Activated gamma-delta T cell (primary cell): Measurements from ENCODE around the gene PLCXD1.
A peak's percentile ranks its signal among the peaks of the same experiment; 100 is the strongest.

Experiments used
- DNase-seq: peaks from one replicate; lab custom pipeline; 2025; lab: John Stamatoyannopoulos, UW

PLCXD1 gene

DNA sequence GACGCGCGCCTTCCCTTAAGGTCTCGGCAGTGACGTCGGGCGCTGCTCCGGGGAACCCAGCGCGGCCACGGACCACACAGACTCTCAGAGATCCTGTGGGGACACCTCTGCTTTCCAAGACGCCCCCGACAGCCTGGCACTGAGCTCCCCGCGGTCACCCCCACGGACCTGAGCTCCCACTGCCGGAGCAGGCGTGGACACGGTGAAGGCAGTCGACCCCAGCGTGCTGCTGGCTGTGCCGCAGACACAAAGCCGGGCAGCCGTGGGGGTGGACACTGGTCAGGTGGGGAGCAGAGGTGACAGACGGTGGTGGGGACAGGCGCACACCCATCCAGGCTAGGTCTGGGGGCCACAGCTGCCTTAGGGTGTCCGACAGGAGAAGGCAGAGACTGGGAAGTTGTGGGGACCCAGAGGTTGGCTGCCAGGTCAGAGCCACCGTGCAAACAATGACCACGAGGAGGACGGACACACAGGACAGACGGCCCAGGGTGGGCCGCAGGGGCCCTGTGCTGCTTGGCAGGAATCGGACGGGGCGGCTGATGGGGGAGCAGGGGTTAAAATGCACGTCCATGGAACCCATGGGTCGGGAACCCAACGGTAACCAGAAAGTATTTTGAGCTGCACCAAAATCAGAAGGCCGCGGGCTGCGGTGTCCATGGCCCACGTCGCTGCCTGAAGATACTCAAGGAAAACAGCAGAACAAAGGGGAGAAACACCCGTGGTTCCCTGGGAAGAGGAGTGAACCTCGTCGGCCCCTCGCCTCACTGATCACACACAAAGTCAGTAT lies 54.0 kb downstream of the PLCXD1 start:
- no peak for DNase-seq

DNA sequence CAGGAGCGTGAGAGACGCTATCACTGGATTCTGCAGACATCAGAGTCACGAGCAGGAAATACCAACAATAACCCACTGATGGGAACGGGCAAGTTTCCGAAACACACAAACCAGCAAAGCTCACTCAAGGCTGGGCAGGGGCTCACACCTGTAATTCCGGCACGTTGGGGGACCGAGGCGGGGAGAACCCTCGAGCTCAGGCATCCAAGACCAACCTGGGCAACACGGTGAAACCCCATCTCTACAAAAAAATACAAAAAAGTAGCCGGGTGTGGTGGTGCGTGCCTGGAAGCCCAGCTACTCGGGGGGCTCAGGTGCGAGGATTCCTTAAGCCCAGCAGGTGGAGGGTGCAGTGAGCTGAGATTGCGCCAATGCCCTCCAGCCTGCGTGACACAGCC lies 54.6 kb downstream of the PLCXD1 start:
- no peak for DNase-seq

DNA sequence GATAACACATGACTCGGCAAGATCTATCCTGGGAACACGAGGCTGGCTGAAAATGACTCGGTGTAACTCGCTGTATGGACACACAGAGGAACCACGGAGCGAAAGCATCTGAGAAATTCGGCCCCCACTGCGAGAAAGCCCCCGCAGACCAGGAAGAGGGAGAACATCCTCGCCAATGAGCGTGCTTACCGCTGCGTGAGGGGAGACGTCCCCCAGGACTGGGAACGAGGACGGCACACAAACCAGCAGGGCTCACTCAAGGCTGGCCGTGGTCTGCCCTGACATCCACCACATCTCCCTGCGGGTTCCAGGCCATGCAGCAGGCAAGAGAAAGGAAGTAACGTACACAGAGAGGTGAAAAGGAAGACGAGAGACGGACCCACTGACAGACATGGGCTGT lies 55.0 kb downstream of the PLCXD1 start:
- no peak for DNase-seq

DNA sequence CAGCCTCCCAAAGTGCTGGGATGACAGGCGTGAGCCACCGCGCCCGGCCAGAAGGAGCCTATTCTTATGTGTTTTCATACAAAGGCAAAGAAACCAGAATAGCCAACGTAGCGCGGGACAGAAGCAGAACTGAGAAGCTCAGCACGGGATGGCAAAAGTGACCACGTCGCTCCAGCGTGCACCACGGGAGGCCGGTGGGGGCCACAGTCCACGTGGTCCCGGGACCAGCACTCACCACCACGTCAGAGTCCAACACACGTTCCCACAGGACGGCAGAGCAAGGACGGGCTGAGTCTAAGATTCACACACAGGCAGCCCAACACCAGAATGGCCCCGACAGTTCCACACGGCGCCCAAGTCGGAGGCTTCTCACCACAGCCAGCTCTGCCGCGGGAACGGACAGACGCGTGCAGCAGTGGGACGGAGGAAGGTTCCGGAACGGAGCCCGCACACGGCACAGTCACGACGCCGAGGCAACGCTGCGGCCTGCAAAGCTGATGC lies 56.2 kb downstream of the PLCXD1 start:
- DNase-seq: no peak

DNA sequence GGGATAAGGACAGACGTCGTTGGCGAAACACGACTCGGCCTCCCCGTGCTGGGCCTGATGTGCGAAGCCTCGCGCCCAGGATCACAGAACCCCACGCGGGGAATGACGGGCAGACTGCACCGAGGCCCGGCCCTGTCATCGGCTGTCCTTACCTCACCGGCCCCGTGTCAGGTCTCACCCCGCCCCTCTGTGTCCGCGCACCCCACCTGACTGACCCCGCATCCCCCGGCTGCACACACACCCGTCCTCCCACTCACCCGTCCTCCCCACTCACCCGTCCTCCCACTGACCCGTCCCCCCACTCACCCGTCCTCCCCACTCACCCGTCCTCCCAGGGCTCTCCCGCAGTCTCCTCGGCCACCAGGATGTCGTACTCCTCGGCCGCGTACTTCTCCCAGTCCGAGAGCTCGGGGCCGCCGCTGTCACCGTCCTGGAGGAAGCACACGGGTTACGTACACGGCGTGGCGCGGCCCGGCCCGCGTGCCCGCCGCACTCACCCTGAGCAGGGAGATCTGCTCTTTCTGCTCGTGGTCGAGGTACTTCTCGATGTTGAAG lies 57.2 kb downstream of the PLCXD1 start:
- no peak for DNase-seq

DNA sequence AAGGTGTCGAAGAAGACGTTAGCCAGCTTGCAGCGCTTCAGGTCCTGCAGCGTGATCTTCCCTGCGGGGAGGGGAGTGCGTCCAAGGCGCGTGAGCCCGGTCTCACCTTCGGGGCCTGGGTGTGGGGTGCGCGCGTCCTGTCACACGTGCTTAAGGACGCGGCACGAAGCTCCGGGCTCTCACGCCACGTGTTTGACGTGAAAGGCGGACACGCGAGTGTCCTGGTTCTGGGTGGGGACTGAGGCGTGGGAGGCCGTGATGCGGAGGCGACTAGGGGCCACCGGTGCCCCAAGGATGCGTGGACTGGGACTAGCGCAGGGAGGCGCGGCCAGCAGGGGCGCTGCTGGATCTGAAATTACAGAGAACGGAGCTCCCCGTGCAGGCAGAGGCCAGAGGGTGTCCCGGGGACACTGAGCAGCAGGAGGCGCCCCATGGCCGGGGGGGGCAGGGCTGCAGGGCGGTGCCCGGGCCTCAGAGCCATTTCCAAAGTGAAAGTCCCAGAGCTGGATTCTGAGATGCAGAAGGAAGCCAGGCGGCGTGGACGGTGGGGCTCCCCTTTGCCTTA lies 57.7 kb downstream of the PLCXD1 start:
- peak; percentile 27 for DNase-seq

DNA sequence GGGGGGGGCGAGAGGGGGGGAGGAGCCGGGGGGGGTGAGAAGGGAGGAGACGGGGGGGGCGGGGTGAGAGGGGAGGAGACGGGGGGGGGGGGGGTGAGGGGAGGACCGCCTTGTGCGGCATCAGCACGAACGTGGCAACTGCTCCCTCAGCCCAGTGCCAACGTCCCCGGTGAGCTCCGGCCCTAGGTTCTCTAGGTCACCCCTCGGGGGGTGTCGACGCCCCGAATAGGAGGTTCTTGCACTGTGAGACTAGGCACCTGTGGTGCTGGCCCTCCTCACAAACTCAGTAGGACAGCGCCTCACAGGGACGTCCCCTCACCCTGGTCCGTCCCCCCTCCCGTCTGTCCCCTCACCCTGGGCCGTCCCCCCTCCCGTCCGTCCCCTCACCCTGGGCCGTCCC lies 58.9 kb downstream of the PLCXD1 start:
- peak; percentile 15 for DNase-seq

DNA sequence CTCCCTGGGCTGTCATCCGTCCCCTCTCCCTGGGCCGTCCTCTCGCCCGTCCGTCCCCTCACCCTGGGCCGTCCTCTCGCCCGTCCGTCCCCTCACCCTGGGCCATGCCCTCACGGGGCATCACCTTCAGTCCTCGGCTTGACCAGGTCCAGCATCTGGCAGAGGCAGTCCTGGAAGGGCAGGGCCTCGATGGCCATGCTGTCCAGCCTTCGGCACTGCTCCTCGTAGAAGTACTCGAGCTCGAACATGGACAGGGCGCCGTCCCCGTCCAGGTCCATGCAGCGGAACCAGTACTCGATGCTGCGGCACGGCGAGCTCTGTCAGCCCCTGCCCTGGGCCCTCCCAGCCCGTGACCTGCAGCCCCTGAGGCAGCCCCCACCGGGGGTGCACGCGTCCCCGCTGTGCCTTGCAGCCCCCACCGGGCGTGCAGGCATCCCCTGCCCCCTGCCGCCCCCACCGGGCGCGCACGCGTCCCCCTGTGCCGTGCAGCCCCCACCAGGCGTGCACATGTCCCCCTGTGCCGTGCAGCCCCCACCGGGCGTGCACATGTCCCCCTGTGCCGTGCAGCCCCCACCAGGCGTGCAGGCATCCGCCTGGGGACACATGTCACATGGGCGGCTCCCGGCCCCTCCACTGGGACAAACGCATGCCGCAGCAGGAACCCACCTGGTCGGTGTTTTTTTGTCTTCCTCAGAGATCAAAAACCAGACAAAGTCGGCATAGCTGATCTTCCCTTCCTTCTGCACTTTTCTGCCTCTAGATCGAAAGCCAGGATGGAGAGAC lies 59.7 kb downstream of the PLCXD1 start:
- peak; percentile 15 for DNase-seq

DNA sequence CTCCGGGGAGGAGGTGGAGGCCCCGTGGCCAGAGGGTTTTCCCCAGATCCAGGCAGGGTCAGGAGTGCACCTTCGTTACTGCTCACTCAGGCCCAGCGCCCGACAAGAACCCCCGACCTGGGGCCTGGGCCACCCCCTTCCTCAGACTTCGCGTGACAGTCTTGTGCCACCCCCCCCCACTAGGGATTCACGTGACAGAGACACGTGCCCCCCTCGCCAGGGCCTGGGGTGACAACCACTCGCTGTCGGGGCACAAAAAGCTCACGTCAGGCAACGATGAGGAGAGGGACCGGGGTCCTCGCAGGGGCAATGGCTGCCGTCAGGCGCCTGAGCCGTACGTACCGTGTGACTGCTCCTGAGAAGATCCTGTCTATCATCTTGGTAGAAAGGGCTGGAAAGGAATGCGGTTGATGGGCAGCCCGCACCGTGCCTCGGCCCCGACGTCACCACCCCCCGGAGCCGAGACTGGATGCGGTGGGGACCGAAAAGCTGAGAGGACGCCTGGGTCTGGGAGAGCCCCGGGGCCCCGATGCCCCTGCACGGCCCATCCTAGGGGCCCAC lies 60.4 kb downstream of the PLCXD1 start:
- no peak for DNase-seq

DNA sequence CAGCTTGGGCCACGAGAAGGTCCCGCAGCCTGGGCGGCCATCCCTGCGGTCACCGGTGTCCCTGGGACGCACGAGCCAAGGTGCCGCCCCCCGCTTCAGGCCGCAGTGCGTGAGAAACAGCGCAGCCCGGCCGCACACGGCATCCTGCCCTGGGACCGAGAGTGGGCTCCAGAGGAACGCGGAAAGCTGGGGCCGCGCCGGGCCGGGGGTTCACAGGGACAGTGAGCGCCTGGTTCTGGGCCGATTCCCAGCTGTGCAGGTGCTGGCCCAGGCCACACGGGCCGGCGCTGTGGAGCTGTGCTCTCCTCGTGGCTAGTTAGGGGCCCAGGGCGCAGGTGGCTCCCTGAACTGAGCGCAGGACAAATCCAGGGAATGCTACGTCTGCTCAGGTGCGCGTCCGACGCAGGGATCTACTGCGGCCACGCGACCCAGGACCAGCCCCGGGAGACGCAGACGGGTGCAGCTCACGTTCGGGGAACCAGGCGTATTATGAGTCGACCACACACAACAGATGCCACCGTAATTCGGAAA lies 63.3 kb downstream of the PLCXD1 start:
- no peak for DNase-seq

DNA sequence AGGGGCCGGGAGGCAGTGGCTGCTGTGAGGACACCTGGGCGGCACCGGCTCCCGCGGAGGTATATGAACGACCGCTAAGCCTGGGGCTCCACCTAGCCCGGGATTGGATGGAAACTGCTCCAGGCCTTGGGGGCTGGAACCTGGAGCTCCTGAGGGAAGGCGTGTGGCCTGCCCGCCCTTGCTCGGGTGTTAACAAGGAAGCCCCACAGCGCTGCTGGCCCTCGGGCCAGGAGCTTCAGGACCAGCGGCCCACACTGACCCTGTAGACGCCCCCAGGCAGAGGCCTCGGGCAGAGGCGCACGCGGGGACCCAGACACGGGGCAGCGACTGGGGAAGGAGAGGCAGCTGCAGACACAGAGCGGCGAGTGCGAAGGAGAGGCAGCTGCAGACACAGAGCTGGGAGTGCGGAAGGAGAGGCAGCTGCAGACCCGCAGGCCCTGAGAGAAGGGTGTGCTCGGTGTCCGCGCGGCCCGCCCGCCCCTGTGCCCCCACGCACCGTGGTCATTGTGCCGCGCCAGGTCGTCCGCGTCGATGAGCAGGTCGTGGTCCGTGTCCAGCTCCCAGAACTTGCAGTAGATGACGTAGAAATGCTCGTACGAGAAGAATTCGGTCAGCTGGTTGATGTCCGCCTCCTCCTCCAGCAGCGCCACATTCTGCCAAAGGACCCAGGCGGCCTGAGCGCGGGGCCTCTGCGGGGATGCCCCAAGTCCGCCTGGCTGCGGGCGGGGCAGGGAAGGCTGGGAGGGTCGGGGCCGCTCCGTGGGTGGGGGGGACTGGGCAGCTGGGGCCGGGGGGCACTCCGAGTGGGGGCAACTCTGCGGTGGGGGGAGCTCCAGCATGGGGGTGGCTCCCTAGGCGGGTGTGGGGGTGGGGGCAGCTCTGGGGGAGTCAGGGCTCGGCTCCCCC lies 64.1 kb downstream of the PLCXD1 start:
- DNase-seq: peak; percentile 15

DNA sequence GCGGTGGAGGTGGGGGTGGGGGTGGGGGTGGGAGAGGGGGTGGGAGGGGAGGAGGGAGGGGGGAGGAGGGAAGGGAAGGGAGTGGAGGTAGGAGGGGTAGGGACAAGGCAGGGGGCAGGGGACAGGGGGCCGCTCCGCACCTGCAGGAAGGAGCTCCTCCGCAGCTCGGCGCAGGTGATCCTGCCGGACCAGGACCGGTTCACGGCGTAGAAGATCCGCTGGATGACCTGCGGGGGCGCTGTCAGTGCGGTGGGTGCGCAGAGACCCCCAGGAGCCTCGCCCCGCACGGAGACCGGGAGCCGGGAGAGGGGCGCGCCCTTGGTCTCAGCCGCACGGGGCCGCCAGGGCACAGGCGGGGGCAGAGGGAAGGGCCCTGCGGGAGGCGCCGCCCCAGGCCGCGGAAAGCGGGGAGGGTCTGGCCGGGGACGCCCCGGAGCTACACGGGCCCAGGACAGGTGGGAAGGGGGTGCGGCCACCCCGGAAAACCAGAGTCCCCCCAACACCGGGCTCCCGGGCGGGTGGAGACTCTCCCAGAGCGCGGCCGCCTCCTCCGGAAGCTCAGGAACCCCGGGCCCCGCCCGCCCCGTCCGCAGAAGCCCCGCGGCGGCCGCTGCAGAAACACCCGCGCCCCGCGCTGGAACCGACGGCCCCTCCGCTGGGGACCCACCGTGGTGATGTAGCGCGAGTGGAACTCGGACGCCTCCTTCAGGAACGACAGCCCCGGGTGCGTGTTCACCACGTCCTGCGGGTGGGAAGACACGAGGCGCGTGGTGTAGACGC lies 65.0 kb downstream of the PLCXD1 start:
- DNase-seq: peak; percentile 17

DNA sequence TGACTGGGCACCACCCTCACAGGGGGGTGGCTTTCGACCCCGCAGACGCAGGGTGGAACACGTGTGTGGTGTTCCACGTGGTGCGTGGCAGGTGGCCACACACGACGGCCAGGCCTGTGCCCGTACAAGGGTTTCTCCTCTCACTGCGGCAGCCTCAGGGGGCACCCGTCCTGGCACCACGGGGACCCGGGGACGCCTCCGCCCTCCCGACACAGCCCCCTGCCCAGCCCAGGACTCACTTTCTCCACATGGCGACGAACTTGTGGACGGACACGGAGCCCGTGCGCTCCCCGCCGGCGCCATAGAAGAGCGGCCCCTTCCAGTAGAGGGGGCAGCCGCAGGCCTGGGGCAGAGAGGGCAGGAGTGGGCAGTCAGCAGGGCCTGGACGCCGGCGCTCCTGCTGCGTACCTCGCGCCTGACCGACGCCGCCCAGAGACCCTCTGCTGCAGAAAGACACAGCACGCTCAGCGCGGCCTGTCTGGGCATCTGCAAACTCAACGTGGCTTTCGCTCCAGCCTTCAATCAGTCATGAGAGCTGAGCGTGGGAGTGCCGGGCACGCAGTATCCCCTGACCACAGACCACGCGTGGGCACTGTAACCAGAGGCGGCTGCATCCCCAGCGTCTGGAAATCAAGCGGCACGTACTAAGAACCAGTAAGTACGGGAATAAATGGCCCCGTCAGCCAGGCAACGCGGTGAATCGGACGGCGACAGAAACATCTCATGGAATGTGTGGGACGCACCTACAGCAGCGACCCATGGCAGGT lies 66.4 kb downstream of the PLCXD1 start:
- DNase-seq: no peak

DNA sequence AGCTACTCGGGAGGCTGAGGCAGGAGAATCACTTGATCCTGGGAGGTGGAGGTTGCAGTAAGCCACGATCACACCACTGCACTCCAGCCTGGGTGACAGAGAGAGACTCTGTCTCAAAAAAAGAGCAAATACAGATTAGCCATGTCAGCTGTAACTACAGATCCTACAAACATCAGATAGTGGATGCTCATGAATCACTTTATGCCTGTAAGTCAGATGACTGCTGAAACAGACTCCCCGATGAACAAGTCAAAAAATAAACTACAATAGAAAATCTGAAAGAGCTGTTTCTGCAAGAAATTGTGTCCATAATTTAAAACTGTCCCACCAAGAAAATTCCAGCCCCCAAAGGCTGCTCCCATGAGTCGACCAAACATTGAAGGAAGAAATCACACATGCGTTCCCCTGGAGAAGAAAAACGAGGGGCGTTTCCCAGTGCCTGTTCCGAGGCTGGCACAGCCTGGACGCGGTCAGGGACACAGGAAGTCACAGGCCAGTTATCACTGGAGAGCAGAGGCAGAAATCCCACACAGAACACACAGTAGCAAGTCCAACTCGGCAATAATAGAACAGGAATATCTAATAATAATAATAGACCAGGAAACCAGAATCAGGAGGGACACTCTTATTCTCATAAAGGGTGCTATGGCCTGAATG lies 67.4 kb downstream of the PLCXD1 start:
- DNase-seq: no peak

DNA sequence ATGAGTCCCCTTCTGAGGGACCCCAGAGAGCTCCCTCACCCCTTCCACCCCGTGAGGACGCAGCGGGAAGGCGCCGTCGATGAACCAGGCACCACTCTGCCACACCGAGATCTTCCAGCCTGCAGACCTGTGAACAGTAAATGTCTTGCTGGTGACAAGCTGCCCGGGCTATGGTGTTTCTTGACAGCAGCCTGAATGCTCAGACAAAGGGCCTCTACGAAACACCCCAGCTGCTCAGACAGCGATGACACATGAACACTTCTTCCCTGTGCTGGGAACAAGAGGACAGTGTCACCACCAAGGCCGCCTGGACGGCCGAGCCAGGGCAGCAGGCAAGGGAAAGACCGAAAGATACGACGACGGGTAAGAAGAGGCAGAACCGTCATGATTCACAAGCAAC lies 68.0 kb downstream of the PLCXD1 start:
- DNase-seq: no peak

DNA sequence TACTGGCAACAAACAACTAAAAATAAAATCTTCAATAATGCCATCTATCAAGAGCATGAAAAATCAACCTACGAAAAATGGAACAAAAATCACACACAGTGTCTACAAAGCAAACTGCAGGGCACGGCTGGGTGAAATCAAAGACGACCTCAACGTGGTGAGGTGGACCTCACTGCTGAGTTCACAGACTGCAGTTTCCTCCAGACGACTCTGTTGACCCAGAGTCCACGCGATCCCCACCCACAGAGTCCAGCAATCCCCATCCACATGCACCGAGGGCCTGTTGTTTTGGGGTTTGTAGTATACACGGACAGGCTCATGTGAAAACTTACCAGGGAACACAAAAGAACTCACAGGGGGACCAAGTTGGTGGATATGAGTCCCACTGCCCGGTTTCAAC lies 68.5 kb downstream of the PLCXD1 start:
- no peak for DNase-seq

DNA sequence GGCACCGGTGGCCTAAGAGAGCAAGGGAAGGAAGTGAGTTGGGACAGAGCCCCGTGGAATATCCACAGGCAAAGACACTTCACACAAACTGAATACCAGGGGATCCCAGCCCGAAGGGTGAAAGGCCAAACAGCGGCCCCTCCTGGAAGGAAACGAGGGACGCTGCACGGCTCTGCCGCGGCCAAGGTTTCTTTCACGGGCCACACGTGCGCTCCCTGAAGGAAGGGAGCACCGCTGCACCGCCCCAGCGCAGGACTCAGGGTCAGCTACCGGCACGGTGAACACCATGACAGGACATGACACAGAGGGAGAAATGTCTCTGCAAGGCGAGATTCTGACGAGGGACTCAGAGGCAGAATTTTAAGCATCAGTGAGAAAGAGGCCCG lies 69.0 kb downstream of the PLCXD1 start:
- no peak for DNase-seq

DNA sequence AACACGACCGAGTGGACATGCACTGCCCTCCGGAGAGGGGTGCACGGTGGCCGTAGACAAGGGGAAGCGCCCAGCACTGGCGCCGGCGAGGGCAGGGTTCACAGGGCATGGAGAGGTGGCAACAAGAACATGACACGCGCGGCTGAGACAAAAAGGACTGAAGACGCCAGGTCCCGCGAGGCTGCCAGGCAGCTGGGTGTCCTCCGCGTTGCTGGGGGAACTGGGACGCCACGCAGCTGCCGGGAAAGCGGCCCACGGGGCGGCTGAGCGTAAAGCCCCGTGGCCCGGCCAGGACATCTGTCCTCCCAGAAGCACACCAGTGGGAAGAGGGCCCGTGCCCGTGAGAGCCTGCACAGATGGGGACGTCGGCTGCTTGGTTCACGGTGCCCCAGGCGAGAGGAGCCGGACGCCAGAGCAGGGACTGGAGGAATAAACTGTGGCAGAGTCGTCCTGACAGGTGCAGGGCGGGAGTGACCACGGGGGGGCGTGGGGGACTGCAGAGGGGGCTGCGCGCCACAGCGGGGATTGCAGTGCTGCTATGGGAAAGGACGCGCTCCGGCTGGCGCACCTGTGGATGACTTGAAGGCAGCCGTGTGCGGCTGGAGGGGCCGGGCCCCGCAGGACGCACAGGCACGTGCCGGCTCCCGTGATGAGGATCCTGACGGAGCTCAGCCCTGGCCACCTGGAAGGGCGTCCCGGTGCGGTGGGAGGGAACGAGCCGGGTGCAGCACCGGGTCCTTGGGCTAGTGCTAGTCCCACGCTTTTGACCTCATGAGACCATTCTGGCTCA lies 69.5 kb downstream of the PLCXD1 start:
- no peak for DNase-seq
